ENCODE results near the gene CLSTN2. TPM values are rescaled to one million over a fixed set of nuclear protein-coding genes. Genes with fewer than 3 reads are reported as not detected.
A peak's percentile ranks its signal among the peaks of the same experiment; 100 is the strongest.

The CLSTN2 gene
- total and polyA plus RNA-seq, 2 donors from 2014 or later, result 2.0 to 12.0 TPM

GRCh38 chr3:139933766-139934165 lies 1.2 kb upstream of the CLSTN2 start:
- FAIRE-seq (no peak), DNase-seq (no peak)
- Histone ChIP-seq H3K9ac (ENCODE audit: low read length in 3 of 3) (no peak overlapping the region), H3K9me3 (ENCODE audit: control insufficient read depth in 2 of 3, insufficient read depth in 1 of 3, low read length in 3 of 3) (no peaks in the 10 kb centered on the region), H3K4me3 (ENCODE audit: low read length in 3 of 3) (no peak overlapping the region), H3K4me1 (ENCODE audit: control insufficient read depth in 2 of 3, insufficient read depth in 2 of 3, low read depth in 1 of 3, low read length in 3 of 3) (peaks cover 0 to 13% (median 0%) of the 10 kb centered on the region in 3 donors), H3K36me3 (ENCODE audit: control insufficient read depth in 2 of 3, insufficient read depth in 3 of 3, low read length in 3 of 3) (no peaks in the 10 kb centered on the region), H3K27ac (ENCODE audit: low read depth in 2 of 2, low read length in 2 of 2) (no peak overlapping the region), H3K27me3 (ENCODE audit: control insufficient read depth, insufficient read depth, low read length) (no peaks in the 10 kb centered on the region)
- intact Hi-C loops (cut with DNase I), result no loop called here
- no peak for TF ChIP-seq CTCF (IDR thresholded peaks at IDR 0.05; ENCODE audit: borderline replicate concordance, extremely low read depth, insufficient read depth)

- intact Hi-C loops (cut with DNase I), result no loop called here
- Histone ChIP-seq H3K36me3 (ENCODE audit: control insufficient read depth in 2 of 3, insufficient read depth in 3 of 3, low read length in 3 of 3) (no peaks in the 10 kb centered on the region), H3K27me3 (ENCODE audit: control insufficient read depth, insufficient read depth, low read length) (no peaks in the 10 kb centered on the region), H3K4me1 (ENCODE audit: control insufficient read depth in 2 of 3, insufficient read depth in 2 of 3, low read depth in 1 of 3, low read length in 3 of 3) (peaks cover 0 to 13% (median 0%) of the 10 kb centered on the region in 3 donors), H3K4me3 (ENCODE audit: low read length in 3 of 3) (peak overlapping the region in 2 of 3 donors; percentile 32 to 63), H3K9ac (ENCODE audit: low read length in 3 of 3) (no peak overlapping the region), H3K27ac (ENCODE audit: low read depth in 2 of 2, low read length in 2 of 2) (no peak overlapping the region), H3K9me3 (ENCODE audit: control insufficient read depth in 2 of 3, insufficient read depth in 1 of 3, low read length in 3 of 3) (no peaks in the 10 kb centered on the region)
- DNase-seq (peak; percentile 70 to 89 (median 81)), FAIRE-seq (no peak)
- peak; percentile 45 for TF ChIP-seq CTCF (IDR thresholded peaks at IDR 0.05; ENCODE audit: borderline replicate concordance, extremely low read depth, insufficient read depth)
Observed at GRCh38 chr3:139934613-139935015, 371 bp upstream of the CLSTN2 start.

GRCh38 chr3:139935866-139936817 lies 1.2 kb downstream of the CLSTN2 start:
- H3K4me1 ChIP-seq (ENCODE audit: control insufficient read depth in 2 of 3, insufficient read depth in 2 of 3, low read depth in 1 of 3, low read length in 3 of 3), result peaks cover 0 to 13% (median 3%) of the 10 kb centered on the region in 3 donors
- DNase-seq (peak; percentile 60 to 82 (median 68)), FAIRE-seq (no peak)
- H3K27me3 ChIP-seq (ENCODE audit: control insufficient read depth, insufficient read depth, low read length), result no peaks in the 10 kb centered on the region
- no peak for TF ChIP-seq CTCF (IDR thresholded peaks at IDR 0.05; ENCODE audit: borderline replicate concordance, extremely low read depth, insufficient read depth)
- intact Hi-C loops (cut with DNase I), result no loop called here
- no peaks in the 10 kb centered on the region for H3K36me3 ChIP-seq (ENCODE audit: control insufficient read depth in 2 of 3, insufficient read depth in 3 of 3, low read length in 3 of 3)
- no peaks in the 10 kb centered on the region for H3K9me3 ChIP-seq (ENCODE audit: control insufficient read depth in 2 of 3, insufficient read depth in 1 of 3, low read length in 3 of 3)
- H3K4me3 ChIP-seq (ENCODE audit: low read length in 3 of 3), result peak overlapping the region in 2 of 3 donors; percentile 44 to 63
- H3K9ac ChIP-seq (ENCODE audit: low read length in 3 of 3), result peak overlapping the region in 1 of 3 donors; percentile 22
- no peak overlapping the region for H3K27ac ChIP-seq (ENCODE audit: low read depth in 2 of 2, low read length in 2 of 2)

Measured in kidney (tissue), 14 donors.